Colon (tissue), 2 donors: ENCODE data around the gene FAXDC2.

Source experiments
- FAIRE-seq: peaks from 2 replicates; lab custom pipeline; 2012; peaks lifted over from hg19 to GRCh38; lab: Jason Lieb, UNC
- donor health status: control.
- donor health status: control.

FAXDC2 gene

DNA sequence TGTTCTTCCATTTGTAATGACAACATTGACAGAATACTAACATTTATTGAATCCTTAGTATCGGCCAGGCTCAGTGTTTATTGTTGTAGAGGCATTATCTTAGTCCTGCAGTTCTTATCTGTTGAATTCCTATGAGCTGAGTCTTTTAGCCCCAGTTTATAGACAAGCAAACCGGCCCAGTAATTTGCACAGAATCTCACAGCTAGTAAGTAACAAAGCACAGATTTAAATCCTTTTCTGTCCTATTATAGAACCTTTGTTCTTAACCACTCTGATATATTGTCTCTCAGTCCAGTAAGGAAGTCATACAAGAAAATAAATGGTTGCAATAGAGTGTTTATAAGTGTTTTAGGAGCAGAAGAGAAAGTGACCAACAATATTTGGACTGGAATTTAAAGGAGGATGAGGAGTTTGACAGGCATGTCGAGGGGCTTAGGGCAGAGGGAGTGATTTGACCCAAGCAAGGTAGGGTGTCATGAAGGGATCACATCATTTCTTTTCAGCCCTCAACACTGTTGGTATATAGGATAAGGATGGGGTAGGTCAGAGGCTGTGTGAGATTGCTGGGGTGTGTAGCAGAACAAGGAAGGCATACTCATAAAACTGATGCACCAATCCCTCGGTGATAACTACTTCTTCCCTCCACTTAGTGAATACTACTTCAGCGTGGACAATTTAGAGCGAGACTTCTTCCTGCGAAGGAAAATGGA lies 55.7 kb downstream of the FAXDC2 start:
- no peak for FAIRE-seq

- no peak for FAIRE-seq
Observed at GRCh38 chr5:154793599-154794524, 56.5 kb downstream of the FAXDC2 start.

GRCh38 chr5:154791535-154791934 lies 58.9 kb downstream of the FAXDC2 start:
- no peak for FAIRE-seq

GRCh38 chr5:154788212-154788611 lies 62.2 kb downstream of the FAXDC2 start:
- no peak for FAIRE-seq

DNA sequence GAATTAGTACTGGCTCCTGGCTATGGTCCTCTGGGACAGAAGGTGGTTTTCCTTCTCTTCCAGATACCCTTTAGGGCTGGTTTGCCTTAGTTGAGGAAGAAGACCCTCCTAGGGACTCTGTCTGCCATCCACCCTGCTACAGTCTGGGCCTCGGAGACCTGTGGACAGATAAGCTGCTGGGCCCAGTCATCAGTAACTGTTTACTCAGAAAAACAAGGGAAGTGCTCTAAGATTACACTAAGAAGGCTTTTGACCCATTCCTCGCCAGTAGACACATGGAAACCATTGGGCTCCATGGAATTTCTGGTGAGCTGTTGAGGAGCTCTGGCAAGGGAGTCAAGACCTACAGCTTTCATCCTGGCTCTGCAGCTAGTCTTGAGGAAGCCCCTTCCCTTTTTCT lies 64.0 kb downstream of the FAXDC2 start:
- FAIRE-seq: no peak

DNA sequence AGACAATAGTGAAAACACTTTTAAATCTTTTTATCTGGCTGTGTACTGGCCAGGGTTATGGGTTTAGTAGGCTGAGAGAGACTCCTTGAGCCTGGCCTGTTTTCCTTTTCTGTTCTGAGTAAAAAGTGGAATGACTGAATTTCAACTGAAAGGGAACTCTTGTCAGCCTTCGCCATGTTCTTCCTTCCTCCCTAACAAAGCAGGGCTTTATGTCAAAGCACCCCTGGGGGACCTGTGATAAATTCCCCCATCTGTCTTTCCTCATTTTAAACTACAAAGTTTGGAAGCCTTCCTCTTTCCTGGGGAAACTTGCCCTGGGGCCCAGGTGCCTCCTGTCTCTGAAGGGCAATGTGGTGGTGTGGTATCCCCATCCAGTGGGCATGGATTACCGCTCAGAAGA lies 65.5 kb downstream of the FAXDC2 start:
- FAIRE-seq: no peak

- no peak for FAIRE-seq
Observed at GRCh38 chr5:154783774-154784460, 66.5 kb downstream of the FAXDC2 start.

DNA sequence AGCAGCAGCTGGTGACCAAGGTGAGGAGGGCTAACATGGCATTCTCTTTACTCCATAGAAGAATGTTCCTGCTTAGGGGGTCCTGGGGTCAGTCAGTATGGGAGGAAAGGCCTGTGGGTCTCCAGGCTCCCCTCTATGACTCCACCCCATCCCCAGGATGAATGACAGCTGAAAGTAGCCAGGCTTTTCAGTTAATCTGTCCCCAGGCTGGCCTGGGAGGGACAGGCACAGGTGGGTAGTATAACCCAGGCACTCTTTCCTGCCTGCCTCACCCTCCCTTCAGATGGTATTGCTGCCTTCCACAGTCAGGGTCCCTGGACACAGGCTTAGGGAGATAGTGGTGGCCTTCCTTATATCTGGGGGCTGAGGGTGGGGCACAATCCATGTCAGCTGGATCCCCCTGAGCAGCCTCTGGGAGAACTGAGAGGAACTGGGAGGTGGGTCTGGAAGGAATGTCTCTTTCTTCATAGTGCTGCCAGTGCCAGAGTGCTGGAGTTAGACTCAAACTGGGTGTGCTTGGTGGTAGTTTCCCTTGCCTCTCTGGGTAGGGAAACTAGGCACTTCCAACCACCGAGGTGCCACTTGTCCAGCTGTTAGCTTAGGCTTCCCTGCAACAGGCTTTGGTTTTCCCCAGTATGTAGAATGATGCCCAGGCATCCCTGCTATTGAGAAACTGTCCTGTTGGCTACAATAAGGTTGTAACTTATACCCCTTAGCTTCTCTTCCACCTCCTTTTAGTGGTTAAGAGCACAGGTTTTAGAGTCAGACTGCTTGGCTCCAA lies 67.4 kb downstream of the FAXDC2 start:
- FAIRE-seq: no peak

DNA sequence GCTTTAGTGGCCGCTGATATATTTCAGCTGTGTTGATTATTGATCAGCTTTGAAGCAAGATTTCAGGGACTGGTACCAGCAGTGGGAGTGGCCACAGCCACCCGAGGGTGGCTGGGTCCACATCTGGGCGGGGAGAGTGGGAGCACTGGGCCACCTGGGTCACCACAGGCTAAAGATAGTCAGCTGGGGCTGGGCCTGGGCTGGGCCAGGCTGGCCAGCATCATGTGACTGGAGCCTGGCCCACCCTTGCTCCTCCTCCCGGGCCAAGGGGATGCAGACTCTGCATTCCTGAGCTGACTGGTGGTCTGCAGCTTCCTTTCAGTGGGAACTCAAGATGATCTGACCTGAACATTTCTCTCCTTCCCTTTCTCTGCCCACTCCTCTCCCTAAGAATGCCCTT lies 68.1 kb downstream of the FAXDC2 start:
- no peak for FAIRE-seq

DNA sequence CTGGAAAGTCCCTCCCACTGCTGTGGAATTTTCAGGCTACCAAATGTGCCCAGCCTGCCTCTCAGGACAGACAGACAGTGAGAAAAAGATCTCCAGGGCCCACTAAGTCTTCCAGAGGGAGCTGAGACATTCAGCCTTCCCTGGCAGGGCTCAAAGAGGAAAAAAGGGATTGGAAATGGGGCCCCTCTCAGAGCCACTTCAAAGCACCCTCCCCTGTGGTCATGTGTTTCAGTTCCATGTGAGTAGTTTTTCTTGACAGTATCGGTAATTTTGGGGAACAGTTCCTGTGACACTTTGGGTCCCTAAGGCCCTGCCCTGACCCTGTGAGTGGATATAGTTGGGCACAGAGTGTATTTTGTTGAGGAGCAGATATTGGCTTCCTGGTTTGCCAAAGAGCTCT lies 70.3 kb downstream of the FAXDC2 start:
- FAIRE-seq: no peak

GRCh38 chr5:154779105-154779504 lies 71.3 kb downstream of the FAXDC2 start:
- no peak for FAIRE-seq

DNA sequence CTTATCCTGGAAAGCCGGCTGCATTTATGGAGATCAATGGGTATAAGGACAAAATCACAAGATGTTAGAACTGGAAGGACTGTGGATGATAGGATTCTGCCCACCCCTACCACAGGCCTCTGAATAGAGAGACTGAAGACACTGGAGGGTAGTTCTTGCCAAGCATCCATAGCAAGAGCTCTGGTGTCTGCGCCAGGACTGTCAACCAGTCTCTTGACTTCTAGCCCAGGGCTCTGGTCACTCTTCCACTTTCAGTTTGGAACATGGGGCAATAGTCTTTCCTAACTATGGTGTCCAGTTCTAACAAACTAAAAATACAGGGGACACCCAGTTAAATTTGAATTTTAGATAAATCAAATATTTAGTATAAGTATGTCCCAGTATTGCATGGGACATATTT lies 71.9 kb downstream of the FAXDC2 start:
- no peak for FAIRE-seq

DNA sequence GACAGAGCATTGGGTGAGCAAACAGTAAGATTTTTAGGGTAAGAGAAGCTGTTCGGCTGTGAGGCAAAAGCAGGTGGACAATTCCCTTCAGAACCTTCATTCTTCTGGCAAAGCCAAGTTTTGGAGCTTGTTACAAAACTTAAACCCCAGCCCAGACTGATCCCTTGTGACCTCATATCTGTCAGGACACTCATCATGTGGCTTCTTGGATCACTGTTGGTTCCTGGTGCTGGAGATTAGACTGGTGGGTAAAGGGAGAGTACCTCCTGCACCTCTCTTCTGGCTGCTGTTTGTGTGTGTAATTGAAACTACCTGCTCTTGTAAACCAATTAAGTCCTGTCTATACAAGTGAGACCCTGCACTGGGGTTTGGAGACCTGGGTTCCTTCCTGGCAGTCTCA lies 74.2 kb downstream of the FAXDC2 start:
- FAIRE-seq: no peak

- no peak for FAIRE-seq
Observed at GRCh38 chr5:154773326-154773725, 77.1 kb downstream of the FAXDC2 start.

- FAIRE-seq: no peak
Observed at GRCh38 chr5:154771383-154771901, 79.0 kb downstream of the FAXDC2 start.

- no peak for FAIRE-seq
Observed at GRCh38 chr5:154770111-154770510, 80.3 kb downstream of the FAXDC2 start.
